GM21737 (cell line): ENCODE data around the gene TEX51.

Experiments
- ATAC-seq: cut with Tn5 transposase; IDR thresholded peaks from one replicate; pipeline ENCODE4 v1.9.1; 2021; ENCODE audit warnings: mild to moderate bottlenecking, moderate library complexity; ENCODE audit not compliant: unreplicated experiment

TEX51 gene

DNA sequence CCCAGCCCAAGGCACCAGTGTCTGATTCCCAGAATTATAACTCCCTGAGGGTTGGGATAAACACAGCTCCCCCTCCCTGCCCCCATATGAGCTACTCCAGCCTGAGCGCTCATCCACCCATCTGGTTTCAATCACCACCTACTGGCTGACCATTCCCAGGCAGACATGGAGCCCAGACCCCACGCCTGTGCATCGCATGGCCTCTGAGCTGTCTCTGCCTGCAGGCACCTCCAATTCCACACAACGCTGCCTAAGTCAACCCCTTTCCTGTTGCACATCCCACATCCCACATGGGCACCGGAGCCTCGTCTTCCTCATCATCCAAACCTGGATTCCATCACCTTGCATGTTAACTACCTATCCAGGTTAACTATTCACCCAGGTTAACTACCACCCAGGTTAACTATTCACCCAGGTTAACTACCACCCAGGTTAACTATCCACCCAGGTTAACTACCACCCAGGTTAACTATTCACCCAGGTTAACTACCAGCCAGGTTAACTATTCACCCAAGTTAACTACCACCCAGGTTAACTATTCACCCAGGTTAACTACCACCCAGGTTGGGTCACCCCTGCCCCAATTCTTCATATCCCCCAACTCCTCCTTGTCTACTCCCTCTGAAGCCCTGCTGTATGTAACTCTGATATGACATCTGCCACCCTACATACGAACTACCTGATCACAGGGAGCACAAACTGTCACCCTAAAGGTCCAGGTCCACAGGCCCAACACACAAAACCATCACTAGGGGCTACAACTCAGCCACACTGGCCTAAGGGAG lies 47.8 kb downstream of the TEX51 start:
- no peak for ATAC-seq

DNA sequence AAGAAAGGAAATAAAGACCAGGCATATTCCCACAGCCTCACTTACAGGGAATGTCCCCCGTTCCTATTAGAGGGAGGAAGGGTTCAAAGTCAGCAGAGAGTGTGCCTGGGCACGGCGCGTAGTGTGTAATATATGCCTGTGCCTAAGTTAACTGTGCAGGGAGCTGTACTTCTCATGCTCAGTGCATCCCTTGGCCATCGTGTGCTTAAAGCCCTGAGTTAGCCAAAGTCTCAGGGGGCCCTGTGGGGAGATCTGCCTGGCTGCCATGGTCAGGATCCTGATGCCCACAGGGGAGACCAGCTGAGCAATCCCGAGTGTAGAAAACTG lies 48.4 kb downstream of the TEX51 start:
- no peak for ATAC-seq

GRCh38 chr2:126949775-126950174 lies 51.1 kb downstream of the TEX51 start:
- ATAC-seq: no peak

- ATAC-seq: no peak
Observed at GRCh38 chr2:126950504-126950903, 51.8 kb downstream of the TEX51 start.
